Karpas-422 (cell line): Measurements from ENCODE around the gene KAT2A. TPM values are rescaled to one million over a fixed set of nuclear protein-coding genes. Genes with fewer than 3 reads are reported as not detected.

ENCODE experiments used
- DNase-seq: peaks from one replicate; pipeline ENCODE4 v3.0.0-alpha.2; 2015
- H2AFZ ChIP-seq: fragments of 200-600 bp; sonication (generic); 2 replicates; pipeline ENCODE4 v1.6.1; 2014; ENCODE audit warnings: antibody characterized with exemption, low read length, mixed read lengths
- H3K27ac ChIP-seq: fragments of 200-600 bp; sonication (generic); 2 replicates; pipeline ENCODE4 v1.5.1; 2014; ENCODE audit warnings: mild to moderate bottlenecking, low read length, moderate library complexity
- H3K27me3 ChIP-seq: fragments of 200-600 bp; sonication (generic); 2 replicates; pipeline ENCODE4 v1.6.1; 2014; ENCODE audit warnings: low read length, mixed read lengths
- H3K36me3 ChIP-seq: fragments of 200-600 bp; sonication (generic); 2 replicates; pipeline ENCODE4 v1.6.1; 2014; ENCODE audit warnings: low read length, mixed read lengths; ENCODE audit not compliant: insufficient read depth
- H3K4me1 ChIP-seq: fragments of 200-600 bp; sonication (generic); 2 replicates; pipeline ENCODE4 v1.6.1; 2014; ENCODE audit warnings: mild to moderate bottlenecking, low read length, mixed read lengths
- H3K4me2 ChIP-seq: fragments of 200-600 bp; sonication (generic); 2 replicates; pipeline ENCODE4 v1.6.1; 2014; ENCODE audit warnings: low read length, low read depth, mild to moderate bottlenecking; ENCODE audit not compliant: poor library complexity, severe bottlenecking
- H3K4me3 ChIP-seq: fragments of 200-600 bp; sonication (generic); 2 replicates; pipeline ENCODE4 v1.5.1; 2014; ENCODE audit warnings: mild to moderate bottlenecking, antibody characterized with exemption, low read length, mixed read lengths
- H3K79me2 ChIP-seq: fragments of 200-600 bp; sonication (generic); 2 replicates; pipeline ENCODE4 v1.6.1; 2014; ENCODE audit warnings: mild to moderate bottlenecking, low read length, mixed read lengths
- H3K9ac ChIP-seq: fragments of 200-600 bp; sonication (generic); 2 replicates; pipeline ENCODE4 v1.6.0; 2014; ENCODE audit warnings: low read length
- H3K9me2 ChIP-seq: fragments of 200-600 bp; sonication (generic), shearing (Covaris generic); replicated peaks from 2 replicates; pipeline ENCODE4 v1.6.0; 2014; ENCODE audit warnings: mild to moderate bottlenecking, low read length, moderate library complexity; ENCODE audit not compliant: insufficient read depth
- H3K9me3 ChIP-seq: fragments of 300-700, 200-600 bp; sonication (generic); 2 replicates; pipeline ENCODE4 v1.6.1; 2014; ENCODE audit warnings: low read length, mixed read lengths
- H4K20me1 ChIP-seq: fragments of 200-600 bp; sonication (generic); 2 replicates; pipeline ENCODE4 v1.6.1; 2014; ENCODE audit warnings: mild to moderate bottlenecking, antibody characterized with exemption, low read length, low read depth; ENCODE audit not compliant: insufficient read depth
- total RNA-seq: library from RNA; depleted of rRNA; stranded (reverse); fragments of >200 nt; shearing (Covaris generic); gene quantifications from 2 replicates; pipeline ENCODE4 v1.2.3, GENCODE V29; 2014; ENCODE audit warnings: low replicate concordance

KAT2A gene
- total RNA-seq, 1 experiment from 2014 or later, result 26.7 TPM

- no peak for DNase-seq
- H3K4me1 ChIP-seq, result no peaks in the 10 kb centered on the region
- no peaks in the 10 kb centered on the region for H3K9me3 ChIP-seq
- no peak overlapping the region for H3K27ac ChIP-seq
- no peak overlapping the region for H3K4me2 ChIP-seq
- H4K20me1 ChIP-seq, result no peaks in the 10 kb centered on the region
- no peaks in the 10 kb centered on the region for H3K79me2 ChIP-seq
- H3K9me2 ChIP-seq, result no peaks in the 10 kb centered on the region
- H3K27me3 ChIP-seq, result no peaks in the 10 kb centered on the region
- no peak overlapping the region for H3K4me3 ChIP-seq
- no peak overlapping the region for H3K9ac ChIP-seq
- no peak overlapping the region for H2AFZ ChIP-seq
- no peaks in the 10 kb centered on the region for H3K36me3 ChIP-seq
Measured at GRCh38 chr17:42087042-42087701, 34.0 kb downstream of the KAT2A start.

- Histone ChIP-seq H4K20me1 (no peaks in the 10 kb centered on the region), H3K4me2 (no peak overlapping the region), H3K9ac (no peak overlapping the region)
Measured at GRCh38 chr17:42081516-42082129, 39.5 kb downstream of the KAT2A start.

GRCh38 chr17:42079541-42079940 is 41.6 kb downstream of the KAT2A start:
- Histone ChIP-seq H3K79me2 (no peaks in the 10 kb centered on the region), H4K20me1 (no peaks in the 10 kb centered on the region), H2AFZ (no peak overlapping the region), H3K4me2 (no peak overlapping the region), H3K9me2 (no peaks in the 10 kb centered on the region), H3K27ac (no peak overlapping the region), H3K4me3 (no peak overlapping the region), H3K9me3 (no peaks in the 10 kb centered on the region), H3K36me3 (no peaks in the 10 kb centered on the region), H3K4me1 (no peaks in the 10 kb centered on the region), H3K9ac (no peak overlapping the region), H3K27me3 (no peaks in the 10 kb centered on the region)
- DNase-seq, result no peak

More at GRCh38 chr17:42081516-42082129, 39.5 kb downstream of the KAT2A start:
- Histone ChIP-seq H3K27me3 (no peaks in the 10 kb centered on the region), H2AFZ (no peak overlapping the region), H3K9me3 (no peaks in the 10 kb centered on the region), H3K79me2 (no peaks in the 10 kb centered on the region), H3K36me3 (no peaks in the 10 kb centered on the region), H3K27ac (no peak overlapping the region), H3K4me1 (no peaks in the 10 kb centered on the region), H3K9me2 (no peaks in the 10 kb centered on the region), H3K4me3 (no peak overlapping the region)
- DNase-seq, result no peak

- Histone ChIP-seq H3K9me3 (no peaks in the 10 kb centered on the region), H2AFZ (no peak overlapping the region), H3K27me3 (no peaks in the 10 kb centered on the region), H3K36me3 (no peaks in the 10 kb centered on the region), H4K20me1 (no peaks in the 10 kb centered on the region), H3K27ac (no peak overlapping the region), H3K4me2 (no peak overlapping the region), H3K9ac (no peak overlapping the region), H3K4me3 (no peak overlapping the region), H3K9me2 (no peaks in the 10 kb centered on the region), H3K4me1 (no peaks in the 10 kb centered on the region), H3K79me2 (no peaks in the 10 kb centered on the region)
- no peak for DNase-seq
Measured at GRCh38 chr17:42078396-42079043, 42.6 kb downstream of the KAT2A start.

- Histone ChIP-seq H2AFZ (no peak overlapping the region), H3K9ac (no peak overlapping the region), H4K20me1 (no peaks in the 10 kb centered on the region), H3K4me2 (no peak overlapping the region), H3K36me3 (no peaks in the 10 kb centered on the region), H3K4me1 (no peaks in the 10 kb centered on the region), H3K27ac (no peak overlapping the region), H3K9me2 (no peaks in the 10 kb centered on the region), H3K79me2 (no peaks in the 10 kb centered on the region), H3K27me3 (no peaks in the 10 kb centered on the region), H3K4me3 (no peak overlapping the region), H3K9me3 (no peaks in the 10 kb centered on the region)
- no peak for DNase-seq
Measured at GRCh38 chr17:42077755-42078154, 43.4 kb downstream of the KAT2A start.

- H2AFZ ChIP-seq, result no peak overlapping the region
- no peaks in the 10 kb centered on the region for H3K27me3 ChIP-seq
- no peak overlapping the region for H3K4me2 ChIP-seq
- no peaks in the 10 kb centered on the region for H3K36me3 ChIP-seq
- H3K4me3 ChIP-seq, result no peak overlapping the region
- no peak for DNase-seq
- H3K79me2 ChIP-seq, result no peaks in the 10 kb centered on the region
- no peak overlapping the region for H3K27ac ChIP-seq
- H3K9ac ChIP-seq, result no peak overlapping the region
- H3K4me1 ChIP-seq, result no peaks in the 10 kb centered on the region
- H3K9me2 ChIP-seq, result no peaks in the 10 kb centered on the region
- H3K9me3 ChIP-seq, result no peaks in the 10 kb centered on the region
- H4K20me1 ChIP-seq, result no peaks in the 10 kb centered on the region
Measured at GRCh38 chr17:42076797-42077559, 44.2 kb downstream of the KAT2A start.

- no peaks in the 10 kb centered on the region for H3K9me2 ChIP-seq
- H3K9ac ChIP-seq, result no peak overlapping the region
- H3K27ac ChIP-seq, result no peak overlapping the region
- no peak overlapping the region for H2AFZ ChIP-seq
- H3K79me2 ChIP-seq, result no peaks in the 10 kb centered on the region
- DNase-seq, result no peak
- no peaks in the 10 kb centered on the region for H3K27me3 ChIP-seq
- no peaks in the 10 kb centered on the region for H3K4me1 ChIP-seq
- H3K9me3 ChIP-seq, result no peaks in the 10 kb centered on the region
- H4K20me1 ChIP-seq, result no peaks in the 10 kb centered on the region
- no peak overlapping the region for H3K4me3 ChIP-seq
- H3K36me3 ChIP-seq, result no peaks in the 10 kb centered on the region
- no peak overlapping the region for H3K4me2 ChIP-seq
Measured at GRCh38 chr17:42075789-42076188, 45.4 kb downstream of the KAT2A start.
